Muscle layer of colon (tissue), 2 donors: Measurements from ENCODE around the gene AHCTF1.

Experiments used
- H3K27ac ChIP-seq: one replicate; pipeline ENCODE4 v1.7.0; 2013; ENCODE audit warnings: low read depth, mild to moderate bottlenecking, low read length, moderate library complexity
- H3K27me3 ChIP-seq, 2 donors: one replicate each; pipeline ENCODE4 v1.7.0; 2013; ENCODE audit warnings: low read length in 2 of 2, mild to moderate bottlenecking in 2 of 2; ENCODE audit not compliant: insufficient read depth in 2 of 2, control insufficient read depth in 1 of 2
- H3K36me3 ChIP-seq: one replicate; pipeline ENCODE4 v1.7.0; 2013; ENCODE audit warnings: mild to moderate bottlenecking, low read length; ENCODE audit not compliant: insufficient read depth
- H3K4me1 ChIP-seq: one replicate; pipeline ENCODE4 v1.7.0; 2013; ENCODE audit warnings: mild to moderate bottlenecking, low read length; ENCODE audit not compliant: insufficient read depth
- H3K4me3 ChIP-seq, 2 donors: one replicate each; pipeline ENCODE4 v1.7.0; 2013; ENCODE audit warnings: low read length in 2 of 2, low read depth in 1 of 2, mild to moderate bottlenecking in 1 of 2, moderate library complexity in 1 of 2
- H3K9ac ChIP-seq: one replicate; pipeline ENCODE4 v1.7.0; 2013; ENCODE audit warnings: low read length
- H3K9me3 ChIP-seq: one replicate; pipeline ENCODE4 v1.7.0; 2013; ENCODE audit warnings: mild to moderate bottlenecking, low read length
- donor health status: abdominal sarcoma.
- donor health status: Adenocarcinoma of cecum.

AHCTF1 gene

GRCh38 chr1:246795906-246796694 lies 135.6 kb downstream of the AHCTF1 start:
- Histone ChIP-seq H3K9ac (no peak overlapping the region), H3K4me3 (no peak overlapping the region), H3K4me1 (peaks cover 7% of the 10 kb centered on the region), H3K9me3 (no peaks in the 10 kb centered on the region), H3K27me3 (peaks cover 0 to 22% of the 10 kb centered on the region in 2 donors), H3K27ac (no peak overlapping the region), H3K36me3 (no peaks in the 10 kb centered on the region)

GRCh38 chr1:246794828-246795671 lies 136.7 kb downstream of the AHCTF1 start:
- peaks cover 0 to 22% of the 10 kb centered on the region in 2 donors for H3K27me3 ChIP-seq
- H3K9me3 ChIP-seq, result no peaks in the 10 kb centered on the region
- no peak overlapping the region for H3K9ac ChIP-seq
- H3K4me1 ChIP-seq, result peaks cover 7% of the 10 kb centered on the region
- H3K36me3 ChIP-seq, result no peaks in the 10 kb centered on the region
- H3K4me3 ChIP-seq, result no peak overlapping the region
- H3K27ac ChIP-seq, result no peak overlapping the region

GRCh38 chr1:246794048-246794827 lies 137.5 kb downstream of the AHCTF1 start:
- Histone ChIP-seq H3K36me3 (no peaks in the 10 kb centered on the region), H3K27me3 (peaks cover 0 to 22% of the 10 kb centered on the region in 2 donors), H3K27ac (no peak overlapping the region), H3K9ac (no peak overlapping the region), H3K4me3 (no peak overlapping the region), H3K9me3 (no peaks in the 10 kb centered on the region), H3K4me1 (peaks cover 7% of the 10 kb centered on the region)

- H3K9ac ChIP-seq, result no peak overlapping the region
Measured at GRCh38 chr1:246793356-246793896, 138.3 kb downstream of the AHCTF1 start.

GRCh38 chr1:246792603-246793002 lies 139.1 kb downstream of the AHCTF1 start:
- H3K4me3 ChIP-seq, result no peak overlapping the region
- no peak overlapping the region for H3K9ac ChIP-seq
- H3K9me3 ChIP-seq, result no peaks in the 10 kb centered on the region
- no peak overlapping the region for H3K27ac ChIP-seq
- H3K27me3 ChIP-seq, result peaks cover 0 to 22% of the 10 kb centered on the region in 2 donors
- H3K4me1 ChIP-seq, result peaks cover 7% of the 10 kb centered on the region
- H3K36me3 ChIP-seq, result no peaks in the 10 kb centered on the region

More at GRCh38 chr1:246793356-246793896, 138.3 kb downstream of the AHCTF1 start:
- Histone ChIP-seq H3K27ac (no peak overlapping the region), H3K27me3 (peaks cover 0 to 22% of the 10 kb centered on the region in 2 donors), H3K36me3 (no peaks in the 10 kb centered on the region), H3K4me1 (peaks cover 7% of the 10 kb centered on the region), H3K9me3 (no peaks in the 10 kb centered on the region), H3K4me3 (no peak overlapping the region)

- Histone ChIP-seq H3K9me3 (no peaks in the 10 kb centered on the region), H3K9ac (no peak overlapping the region), H3K27me3 (peaks cover 0 to 22% of the 10 kb centered on the region in 2 donors), H3K4me1 (peaks cover 7% of the 10 kb centered on the region), H3K27ac (no peak overlapping the region), H3K4me3 (no peak overlapping the region), H3K36me3 (no peaks in the 10 kb centered on the region)
Measured at GRCh38 chr1:246791303-246791918, 140.3 kb downstream of the AHCTF1 start.

GRCh38 chr1:246790833-246791232 lies 140.9 kb downstream of the AHCTF1 start:
- no peaks in the 10 kb centered on the region for H3K36me3 ChIP-seq
- no peak overlapping the region for H3K27ac ChIP-seq
- H3K4me1 ChIP-seq, result peaks cover 7% of the 10 kb centered on the region
- H3K9me3 ChIP-seq, result no peaks in the 10 kb centered on the region
- H3K4me3 ChIP-seq, result no peak overlapping the region
- no peak overlapping the region for H3K9ac ChIP-seq
- H3K27me3 ChIP-seq, result peaks cover 0 to 22% of the 10 kb centered on the region in 2 donors

GRCh38 chr1:246790364-246790763 lies 141.4 kb downstream of the AHCTF1 start:
- Histone ChIP-seq H3K4me1 (peaks cover 7% of the 10 kb centered on the region), H3K9me3 (no peaks in the 10 kb centered on the region)

GRCh38 chr1:246789454-246790339 lies 142.1 kb downstream of the AHCTF1 start:
- Histone ChIP-seq H3K4me3 (no peak overlapping the region), H3K27me3 (peaks cover 0 to 11% of the 10 kb centered on the region in 2 donors), H3K9ac (no peak overlapping the region), H3K27ac (no peak overlapping the region), H3K4me1 (peaks cover 4% of the 10 kb centered on the region), H3K9me3 (no peaks in the 10 kb centered on the region), H3K36me3 (no peaks in the 10 kb centered on the region)

More at GRCh38 chr1:246790364-246790763, 141.4 kb downstream of the AHCTF1 start:
- Histone ChIP-seq H3K4me3 (no peak overlapping the region), H3K27ac (no peak overlapping the region), H3K9ac (no peak overlapping the region), H3K27me3 (peaks cover 0 to 17% of the 10 kb centered on the region in 2 donors), H3K36me3 (no peaks in the 10 kb centered on the region)
